Neural progenitor cell (in vitro differentiated cells): ENCODE results near the gene SNAPC4.

ENCODE experiments used
- EZH2phosphoT487 ChIP-seq: fragments of 200-600 bp; sonication (generic); IDR thresholded peaks from 2 replicates; pipeline ENCODE4 v1.6.1; 2017; ENCODE audit warnings: antibody characterized with exemption
- TF ChIP-seq, protein P1 (sequence below): fragments of 200-600 bp; sonication (generic); IDR thresholded peaks from 2 replicates; pipeline ENCODE4 v1.5.1; 2017; ENCODE audit warnings: antibody characterized with exemption, mild to moderate bottlenecking

- TF ChIP-seq, protein P1, sequence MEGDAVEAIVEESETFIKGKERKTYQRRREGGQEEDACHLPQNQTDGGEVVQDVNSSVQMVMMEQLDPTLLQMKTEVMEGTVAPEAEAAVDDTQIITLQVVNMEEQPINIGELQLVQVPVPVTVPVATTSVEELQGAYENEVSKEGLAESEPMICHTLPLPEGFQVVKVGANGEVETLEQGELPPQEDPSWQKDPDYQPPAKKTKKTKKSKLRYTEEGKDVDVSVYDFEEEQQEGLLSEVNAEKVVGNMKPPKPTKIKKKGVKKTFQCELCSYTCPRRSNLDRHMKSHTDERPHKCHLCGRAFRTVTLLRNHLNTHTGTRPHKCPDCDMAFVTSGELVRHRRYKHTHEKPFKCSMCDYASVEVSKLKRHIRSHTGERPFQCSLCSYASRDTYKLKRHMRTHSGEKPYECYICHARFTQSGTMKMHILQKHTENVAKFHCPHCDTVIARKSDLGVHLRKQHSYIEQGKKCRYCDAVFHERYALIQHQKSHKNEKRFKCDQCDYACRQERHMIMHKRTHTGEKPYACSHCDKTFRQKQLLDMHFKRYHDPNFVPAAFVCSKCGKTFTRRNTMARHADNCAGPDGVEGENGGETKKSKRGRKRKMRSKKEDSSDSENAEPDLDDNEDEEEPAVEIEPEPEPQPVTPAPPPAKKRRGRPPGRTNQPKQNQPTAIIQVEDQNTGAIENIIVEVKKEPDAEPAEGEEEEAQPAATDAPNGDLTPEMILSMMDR = no peak
- TF ChIP-seq EZH2phosphoT487 = no peak
These were observed 38.8 kb upstream of the SNAPC4 start for GRCh38 chr9:136438548-136439480.
